Measurements from ENCODE around the gene PLCB3. TPM values are rescaled to one million over a fixed set of nuclear protein-coding genes. Genes with fewer than 3 reads are reported as not detected.
A peak's percentile ranks its signal among the peaks of the same experiment; 100 is the strongest.

PLCB3 gene
- total and polyA plus RNA-seq, 3 experiments from 2014 or later, result 0.47 to 13.6 (median 12.5) TPM

DNA sequence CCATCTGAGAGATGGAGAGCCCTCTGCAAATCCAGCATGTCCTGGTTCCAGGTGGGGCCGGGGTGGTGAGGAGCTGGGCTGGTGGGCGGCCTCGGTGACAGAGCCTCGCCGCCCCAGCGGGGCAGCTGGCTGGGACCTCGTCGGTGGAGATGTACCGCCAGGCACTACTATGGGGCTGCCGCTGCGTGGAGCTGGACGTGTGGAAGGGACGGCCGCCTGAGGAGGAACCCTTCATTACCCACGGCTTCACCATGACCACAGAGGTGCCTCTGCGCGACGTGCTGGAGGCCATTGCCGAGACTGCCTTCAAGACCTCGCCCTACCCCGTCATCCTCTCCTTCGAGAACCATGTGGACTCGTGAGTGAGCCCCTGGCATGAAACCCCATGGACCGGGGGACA lies 7.0 kb downstream of the PLCB3 start:
- Histone ChIP-seq H3K4me3 (ENCODE audit: low read length) (no peak overlapping the region), H3K27me3 (ENCODE audit: insufficient read depth, low read length, poor library complexity, severe bottlenecking) (no peaks in the 10 kb centered on the region), H3K9me3 (ENCODE audit: low read length) (no peaks in the 10 kb centered on the region), H3K36me3 (ENCODE audit: insufficient read depth, low read length) (no peaks in the 10 kb centered on the region), H3K4me1 (ENCODE audit: insufficient read depth, low read length) (no peaks in the 10 kb centered on the region), H3K27ac (ENCODE audit: low read depth, low read length) (no peak overlapping the region)
- DNase-seq, result no peak
- no peaks in the 10 kb centered on the region for H3K9me3 Mint-ChIP-seq
- peaks cover 0 to 38% (median 5%) of the 10 kb centered on the region in 3 donors for H3K36me3 Mint-ChIP-seq
- no peak overlapping the region for H3K27ac Mint-ChIP-seq
- no peak overlapping the region for H3K4me3 Mint-ChIP-seq
- no peaks in the 10 kb centered on the region for H3K27me3 Mint-ChIP-seq
- peaks cover 1 to 12% (median 6%) of the 10 kb centered on the region in 3 donors for H3K4me1 Mint-ChIP-seq
- CTCF ChIA-PET, result interaction anchor here (0.7 to 2.7 kb wide), 4 partner anchors 11 to 54 kb away, joined by 3 to 7 read pairs (median 4); no protein-coding TSS in a partner anchor
- POLR2A ChIA-PET, result no interaction called here

GRCh38 chr11:64258946-64259532 lies 7.7 kb downstream of the PLCB3 start:
- no peaks in the 10 kb centered on the region for H3K27me3 Mint-ChIP-seq
- CTCF ChIA-PET, result interaction anchor here (1.6 kb wide), 1 partner anchor 10 kb away, joined by 3 read pairs; no protein-coding TSS in a partner anchor
- no peak overlapping the region for H3K27ac ChIP-seq (ENCODE audit: low read depth, low read length)
- no peaks in the 10 kb centered on the region for H3K36me3 ChIP-seq (ENCODE audit: insufficient read depth, low read length)
- peak overlapping the region in 2 of 8 donors; percentile 34 to 52 for H3K27ac Mint-ChIP-seq
- no peaks in the 10 kb centered on the region for H3K9me3 Mint-ChIP-seq
- no peaks in the 10 kb centered on the region for H3K9me3 ChIP-seq (ENCODE audit: low read length)
- H3K4me1 Mint-ChIP-seq, result peaks cover 0 to 6% (median 6%) of the 10 kb centered on the region in 3 donors
- H3K4me3 Mint-ChIP-seq, result no peak overlapping the region
- DNase-seq, result no peak
- no peaks in the 10 kb centered on the region for H3K4me1 ChIP-seq (ENCODE audit: insufficient read depth, low read length)
- H3K36me3 Mint-ChIP-seq, result peaks cover 0 to 38% (median 5%) of the 10 kb centered on the region in 3 donors
- POLR2A ChIA-PET, result no interaction called here
- H3K4me3 ChIP-seq (ENCODE audit: low read length), result no peak overlapping the region
- no peaks in the 10 kb centered on the region for H3K27me3 ChIP-seq (ENCODE audit: insufficient read depth, low read length, poor library complexity, severe bottlenecking)

DNA sequence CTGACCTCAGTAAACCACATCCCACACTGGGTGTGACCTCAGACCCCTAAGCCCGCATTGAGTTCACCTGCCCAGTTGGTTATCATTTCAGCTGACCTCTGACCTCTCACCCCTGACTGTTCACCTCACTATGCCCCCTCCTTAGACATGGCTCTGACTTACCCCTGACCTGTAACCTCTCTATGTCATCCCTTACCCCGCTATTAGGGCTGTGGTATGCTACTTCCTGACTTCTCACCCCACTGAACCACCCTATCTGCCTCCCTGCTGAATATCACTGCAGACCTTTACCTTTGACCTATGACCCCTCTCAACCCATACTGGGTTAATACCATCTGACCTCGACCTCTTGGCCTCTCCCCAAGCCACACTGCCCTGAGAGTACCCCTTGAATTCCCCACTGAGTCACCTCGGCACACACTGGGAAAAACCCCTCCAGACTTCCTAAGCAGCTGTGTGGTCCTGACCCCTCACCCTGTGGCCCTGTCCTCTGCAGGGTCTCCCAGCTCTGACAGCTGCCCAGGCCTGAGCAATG lies 8.3 kb downstream of the PLCB3 start:
- no peak for DNase-seq
- POLR2A ChIA-PET, result no interaction called here
- H3K9me3 ChIP-seq (ENCODE audit: low read length), result no peaks in the 10 kb centered on the region
- H3K36me3 Mint-ChIP-seq, result peaks cover 0 to 38% (median 5%) of the 10 kb centered on the region in 3 donors
- H3K4me3 ChIP-seq (ENCODE audit: low read length), result no peak overlapping the region
- no peaks in the 10 kb centered on the region for H3K9me3 Mint-ChIP-seq
- H3K27ac Mint-ChIP-seq, result peak overlapping the region in 4 of 8 donors; percentile 34 to 58 (median 44)
- CTCF ChIA-PET, result interaction anchor here (2.1 kb wide), 1 partner anchor 55 kb away, joined by 8 read pairs; no protein-coding TSS in a partner anchor
- no peaks in the 10 kb centered on the region for H3K36me3 ChIP-seq (ENCODE audit: insufficient read depth, low read length)
- no peak overlapping the region for H3K27ac ChIP-seq (ENCODE audit: low read depth, low read length)
- peaks cover 0 to 6% (median 6%) of the 10 kb centered on the region in 3 donors for H3K4me1 Mint-ChIP-seq
- H3K4me1 ChIP-seq (ENCODE audit: insufficient read depth, low read length), result no peaks in the 10 kb centered on the region
- H3K27me3 ChIP-seq (ENCODE audit: insufficient read depth, low read length, poor library complexity, severe bottlenecking), result no peaks in the 10 kb centered on the region
- no peak overlapping the region for H3K4me3 Mint-ChIP-seq
- no peaks in the 10 kb centered on the region for H3K27me3 Mint-ChIP-seq

GRCh38 chr11:64260147-64260708 lies 8.9 kb downstream of the PLCB3 start:
- Mint-ChIP-seq H3K4me3 (peak overlapping the region in 2 of 7 donors; percentile 20 to 65), H3K36me3 (peaks cover 0 to 36% (median 5%) of the 10 kb centered on the region in 3 donors), H3K27me3 (no peaks in the 10 kb centered on the region), H3K4me1 (peaks cover 0 to 6% (median 6%) of the 10 kb centered on the region in 3 donors), H3K9me3 (no peaks in the 10 kb centered on the region), H3K27ac (peak overlapping the region in 1 of 8 donors; percentile 58)
- H3K4me1 ChIP-seq (ENCODE audit: insufficient read depth, low read length), result no peaks in the 10 kb centered on the region
- H3K9me3 ChIP-seq (ENCODE audit: low read length), result no peaks in the 10 kb centered on the region
- CTCF ChIA-PET, result interaction anchor here (1.1 to 2.1 kb wide), 3 partner anchors 9 to 56 kb away, joined by 3 to 8 read pairs (median 5); partner anchors contain the start of gene PLCB3
- POLR2A ChIA-PET, result no interaction called here
- H3K36me3 ChIP-seq (ENCODE audit: insufficient read depth, low read length), result no peaks in the 10 kb centered on the region
- H3K27me3 ChIP-seq (ENCODE audit: insufficient read depth, low read length, poor library complexity, severe bottlenecking), result no peaks in the 10 kb centered on the region
- no peak overlapping the region for H3K27ac ChIP-seq (ENCODE audit: low read depth, low read length)
- H3K4me3 ChIP-seq (ENCODE audit: low read length), result no peak overlapping the region
- DNase-seq, result no peak

- H3K4me1 Mint-ChIP-seq, result peaks cover 0 to 6% (median 6%) of the 10 kb centered on the region in 3 donors
- ChIA-PET POLR2A (no interaction called here), CTCF (interaction anchor here (1.1 to 2.1 kb wide), 3 partner anchors 11 to 57 kb away, joined by 3 to 8 read pairs (median 5); partner anchors contain the start of gene PLCB3)
- Histone ChIP-seq H3K27ac (ENCODE audit: low read depth, low read length) (no peak overlapping the region), H3K36me3 (ENCODE audit: insufficient read depth, low read length) (no peaks in the 10 kb centered on the region), H3K27me3 (ENCODE audit: insufficient read depth, low read length, poor library complexity, severe bottlenecking) (no peaks in the 10 kb centered on the region), H3K9me3 (ENCODE audit: low read length) (no peaks in the 10 kb centered on the region), H3K4me1 (ENCODE audit: insufficient read depth, low read length) (no peaks in the 10 kb centered on the region), H3K4me3 (ENCODE audit: low read length) (no peak overlapping the region)
- H3K27ac Mint-ChIP-seq, result no peak overlapping the region
- no peak overlapping the region for H3K4me3 Mint-ChIP-seq
- peaks cover 0 to 33% (median 5%) of the 10 kb centered on the region in 3 donors for H3K36me3 Mint-ChIP-seq
- H3K9me3 Mint-ChIP-seq, result no peaks in the 10 kb centered on the region
- DNase-seq, result no peak
- H3K27me3 Mint-ChIP-seq, result no peaks in the 10 kb centered on the region
These were observed 10.3 kb downstream of the PLCB3 start for GRCh38 chr11:64261556-64262080.

DNA sequence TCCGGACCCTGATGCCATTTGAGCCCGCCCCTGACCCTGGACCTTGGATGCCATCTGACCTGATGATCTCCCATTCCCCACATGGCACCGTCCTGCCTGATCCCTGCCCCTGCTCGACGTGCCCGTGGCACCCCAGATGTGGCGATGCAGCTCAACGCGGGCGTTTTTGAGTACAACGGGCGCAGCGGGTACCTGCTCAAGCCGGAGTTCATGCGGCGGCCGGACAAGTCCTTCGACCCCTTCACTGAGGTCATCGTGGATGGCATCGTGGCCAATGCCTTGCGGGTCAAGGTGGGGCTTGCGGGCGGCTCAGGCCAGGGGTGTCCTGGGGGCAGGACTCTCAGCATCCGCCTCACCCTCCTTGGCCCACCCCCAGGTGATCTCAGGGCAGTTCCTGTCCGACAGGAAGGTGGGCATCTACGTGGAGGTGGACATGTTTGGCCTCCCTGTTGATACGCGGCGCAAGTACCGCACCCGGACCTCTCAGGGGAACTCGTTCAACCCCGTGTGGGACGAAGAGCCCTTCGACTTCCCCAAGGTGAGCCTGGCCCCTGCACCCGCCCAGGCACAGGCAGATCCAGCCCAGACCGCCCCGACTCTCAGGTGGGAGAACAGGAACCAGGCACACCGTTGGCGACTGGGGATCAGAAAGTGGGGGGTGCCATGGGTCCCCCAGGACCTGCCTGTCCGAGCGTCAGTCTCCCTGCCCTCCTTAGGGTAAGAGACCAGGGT lies 11.1 kb downstream of the PLCB3 start:
- Histone ChIP-seq H3K4me3 (ENCODE audit: low read length) (no peak overlapping the region), H3K27ac (ENCODE audit: low read depth, low read length) (no peak overlapping the region), H3K27me3 (ENCODE audit: insufficient read depth, low read length, poor library complexity, severe bottlenecking) (no peaks in the 10 kb centered on the region), H3K4me1 (ENCODE audit: insufficient read depth, low read length) (no peaks in the 10 kb centered on the region), H3K9me3 (ENCODE audit: low read length) (no peaks in the 10 kb centered on the region), H3K36me3 (ENCODE audit: insufficient read depth, low read length) (no peaks in the 10 kb centered on the region)
- Mint-ChIP-seq H3K4me3 (no peak overlapping the region), H3K27me3 (no peaks in the 10 kb centered on the region), H3K36me3 (peaks cover 0 to 32% (median 5%) of the 10 kb centered on the region in 3 donors), H3K9me3 (no peaks in the 10 kb centered on the region), H3K27ac (no peak overlapping the region), H3K4me1 (peaks cover 0 to 6% (median 6%) of the 10 kb centered on the region in 3 donors)
- DNase-seq, result no peak
- ChIA-PET POLR2A (no interaction called here), CTCF (interaction anchor here (0.9 to 1.8 kb wide), 4 partner anchors 10 to 56 kb away, joined by 3 to 7 read pairs (median 4); partner anchors contain the start of genes FERMT3 and PLCB3)

DNA sequence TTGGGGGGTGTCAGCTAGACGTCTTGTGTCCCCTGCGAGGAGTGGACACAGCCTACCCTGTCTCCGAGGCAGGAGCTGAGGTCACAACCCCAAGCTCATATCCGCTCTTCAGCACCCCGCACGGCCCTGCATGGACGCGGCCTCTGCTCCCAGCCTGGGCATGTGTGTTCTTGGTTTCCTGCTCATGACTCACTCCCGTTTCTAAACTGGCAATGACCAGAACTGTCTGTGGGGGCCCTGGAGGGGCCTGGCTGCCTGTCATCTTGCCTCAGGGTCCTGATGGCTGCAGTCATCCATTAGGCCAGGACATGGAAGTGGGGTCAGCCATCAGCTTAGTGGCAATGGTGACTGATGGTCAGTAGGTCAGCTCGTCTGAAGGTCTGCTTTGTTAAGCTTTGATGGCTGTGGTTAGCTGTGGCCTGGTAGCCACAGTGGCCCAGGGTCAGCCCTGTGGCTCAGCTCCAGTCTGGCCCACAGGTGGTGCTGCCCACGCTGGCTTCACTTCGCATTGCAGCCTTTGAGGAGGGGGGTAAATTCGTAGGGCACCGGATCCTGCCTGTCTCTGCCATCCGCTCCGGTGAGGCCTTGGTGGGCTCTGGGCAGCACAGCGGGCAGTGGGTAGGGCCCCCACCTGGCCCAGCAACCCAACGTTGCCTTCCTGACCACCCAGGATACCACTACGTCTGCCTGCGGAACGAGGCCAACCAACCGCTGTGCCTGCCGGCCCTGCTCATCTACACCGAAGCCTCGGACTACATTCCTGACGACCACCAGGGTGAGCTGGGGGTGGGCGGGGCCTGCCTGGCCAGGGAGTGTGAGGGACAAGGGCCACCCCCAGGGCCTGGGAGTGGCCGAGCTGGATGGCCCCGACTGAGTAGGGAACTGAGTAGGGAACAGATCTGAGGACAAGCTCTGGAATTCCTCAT lies 12.0 kb downstream of the PLCB3 start:
- H3K36me3 Mint-ChIP-seq, result peaks cover 0 to 26% (median 5%) of the 10 kb centered on the region in 3 donors
- no peaks in the 10 kb centered on the region for H3K27me3 Mint-ChIP-seq
- Histone ChIP-seq H3K9me3 (ENCODE audit: low read length) (no peaks in the 10 kb centered on the region), H3K27me3 (ENCODE audit: insufficient read depth, low read length, poor library complexity, severe bottlenecking) (no peaks in the 10 kb centered on the region), H3K4me3 (ENCODE audit: low read length) (no peak overlapping the region), H3K27ac (ENCODE audit: low read depth, low read length) (no peak overlapping the region), H3K4me1 (ENCODE audit: insufficient read depth, low read length) (peaks cover 3% of the 10 kb centered on the region), H3K36me3 (ENCODE audit: insufficient read depth, low read length) (no peaks in the 10 kb centered on the region)
- H3K4me1 Mint-ChIP-seq, result peaks cover 7 to 14% (median 11%) of the 10 kb centered on the region in 3 donors
- no peak overlapping the region for H3K27ac Mint-ChIP-seq
- ChIA-PET POLR2A (interaction anchor here (0.6 kb wide), 1 partner anchor 859 kb away, joined by 3 read pairs; the partner anchor contains the start of genes FAU and MRPL49), CTCF (interaction anchor here (0.9 to 1.8 kb wide), 5 partner anchors 11 to 59 kb away, joined by 3 to 7 read pairs (median 4); partner anchors contain the start of genes FERMT3, FKBP2 and PLCB3)
- no peak for DNase-seq
- H3K4me3 Mint-ChIP-seq, result no peak overlapping the region
- no peaks in the 10 kb centered on the region for H3K9me3 Mint-ChIP-seq
